WTC11 (cell line): ENCODE data around the gene CLASP1. TPM values are rescaled to one million over a fixed set of nuclear protein-coding genes. Genes with fewer than 3 reads are reported as not detected.

Source experiments
- ATAC-seq: fragments of 200-7000 bp; cut with Tn5 transposase; 2 replicates; pipeline ENCODE4 v1.10.0; 2021; ENCODE audit warnings: mild to moderate bottlenecking, moderate library complexity
- CTCF ChIA-PET: fragments of 300-600 bp; sonication (Branson Sonifier 250); formaldehyde crosslinking; loops from one replicate; lab custom pipeline; 2021; ENCODE audit warnings: antibody characterized with exemption; lab: Charles Lee
- POLR2A ChIA-PET: fragments of 350-600 bp; sonication (Branson Sonifier 250); formaldehyde crosslinking; loops from one replicate; lab custom pipeline; 2021; ENCODE audit warnings: antibody characterized with exemption; lab: Charles Lee
- DNase-seq: peaks from one replicate; pipeline ENCODE4 v3.0.0; 2021; ENCODE audit warnings: low spot score
- H3K27ac Mint-ChIP-seq: 2 replicates; pipeline ENCODE4 v1.8.0; 2021; ENCODE audit warnings: mixed read lengths
- H3K27me3 Mint-ChIP-seq: 2 replicates; pipeline ENCODE4 v1.8.0; 2021; ENCODE audit warnings: low read depth, mild to moderate bottlenecking, moderate library complexity, mixed read lengths
- H3K36me3 Mint-ChIP-seq: 2 replicates; pipeline ENCODE4 v1.8.0; 2021; ENCODE audit warnings: mixed read lengths
- H3K4me1 Mint-ChIP-seq: 2 replicates; pipeline ENCODE4 v1.8.0; 2022; ENCODE audit warnings: mixed read lengths
- H3K4me3 Mint-ChIP-seq: 2 replicates; pipeline ENCODE4 v1.8.0; 2021; ENCODE audit warnings: mild to moderate bottlenecking, moderate library complexity, mixed read lengths
- H3K9me3 Mint-ChIP-seq: 2 replicates; pipeline ENCODE4 v1.8.0; 2021; ENCODE audit warnings: mixed read lengths
- CREM ChIP-seq: sonication (generic); formaldehyde crosslinking; IDR thresholded peaks from 2 replicates; pipeline ENCODE4 v1.8.1; 2022; ENCODE audit warnings: mild to moderate bottlenecking, missing genetic modification reagents, moderate library complexity
- ELF4 ChIP-seq: sonication (generic); formaldehyde crosslinking; IDR thresholded peaks from 2 replicates; pipeline ENCODE4 v1.8.1; 2022; ENCODE audit warnings: low read depth, mild to moderate bottlenecking, moderate library complexity, missing genetic modification reagents
- EMX1 ChIP-seq: fragments of 250-450 bp; sonication (Bioruptor Pico); IDR thresholded peaks from 2 replicates; pipeline ENCODE4 v1.8.0; 2021; ENCODE audit warnings: mild to moderate bottlenecking
- ESRRA ChIP-seq: sonication (generic); formaldehyde crosslinking; IDR thresholded peaks from 2 replicates; pipeline ENCODE4 v1.8.1; 2022; ENCODE audit warnings: mild to moderate bottlenecking, missing genetic modification reagents, borderline replicate concordance
- JUN ChIP-seq: sonication (generic); formaldehyde crosslinking; IDR thresholded peaks from 2 replicates; pipeline ENCODE4 v1.8.0; 2023; ENCODE audit warnings: mild to moderate bottlenecking, missing genetic modification reagents
- KAT7 ChIP-seq: sonication (generic); formaldehyde crosslinking; IDR thresholded peaks from 2 replicates; pipeline ENCODE4 v1.8.1; 2023; ENCODE audit warnings: missing genetic modification reagents, mild to moderate bottlenecking, borderline replicate concordance
- MXD4 ChIP-seq: fragments of 250-450 bp; sonication (Bioruptor Pico); IDR thresholded peaks from 2 replicates; pipeline ENCODE4 v1.8.0; 2021; ENCODE audit warnings: mild to moderate bottlenecking, moderate library complexity, borderline replicate concordance
- NFATC4 ChIP-seq: fragments of 250-450 bp; sonication (Bioruptor Pico); IDR thresholded peaks from 2 replicates; pipeline ENCODE4 v1.9.0; 2021; ENCODE audit warnings: mild to moderate bottlenecking
- PREB ChIP-seq: sonication (generic); formaldehyde crosslinking; IDR thresholded peaks from 2 replicates; pipeline ENCODE4 v1.8.1; 2022; ENCODE audit warnings: mild to moderate bottlenecking, missing genetic modification reagents, moderate library complexity, borderline replicate concordance
- PRRX2 ChIP-seq: fragments of 250-450 bp; sonication (Bioruptor Pico); IDR thresholded peaks from 2 replicates; pipeline ENCODE4 v1.8.0; 2021; ENCODE audit warnings: mild to moderate bottlenecking
- RORB ChIP-seq: fragments of 250-450 bp; sonication (Bioruptor Pico); IDR thresholded peaks from 2 replicates; pipeline ENCODE4 v1.9.0; 2021; ENCODE audit warnings: mild to moderate bottlenecking
- SMAD3 ChIP-seq: sonication (generic); formaldehyde crosslinking; IDR thresholded peaks from 2 replicates; pipeline ENCODE4 v1.8.0; 2022; ENCODE audit warnings: missing genetic modification reagents, mild to moderate bottlenecking, borderline replicate concordance
- SOX15 ChIP-seq: fragments of 250-450 bp; sonication (Bioruptor Pico); IDR thresholded peaks from 2 replicates; pipeline ENCODE4 v1.9.0; 2021; ENCODE audit warnings: mild to moderate bottlenecking
- SP1 ChIP-seq: sonication (generic); formaldehyde crosslinking; conservative IDR thresholded peaks from 2 replicates; pipeline ENCODE4 v1.8.1; 2022; ENCODE audit warnings: missing genetic modification reagents
- TEAD4 ChIP-seq: sonication (generic); formaldehyde crosslinking; IDR thresholded peaks from 2 replicates; pipeline ENCODE4 v1.8.0; 2022; ENCODE audit warnings: mild to moderate bottlenecking, missing genetic modification reagents
- TP53 ChIP-seq: sonication (generic); formaldehyde crosslinking; IDR thresholded peaks from 2 replicates; pipeline ENCODE4 v1.8.1; 2023; ENCODE audit warnings: mild to moderate bottlenecking, missing genetic modification reagents
- USF1 ChIP-seq: sonication (generic); formaldehyde crosslinking; IDR thresholded peaks from 2 replicates; pipeline ENCODE4 v1.8.0; 2022; ENCODE audit warnings: mild to moderate bottlenecking, missing genetic modification reagents
- ZNF138 ChIP-seq: sonication (generic); formaldehyde crosslinking; conservative IDR thresholded peaks from 2 replicates; pipeline ENCODE4 v1.8.1; 2022; ENCODE audit warnings: mild to moderate bottlenecking, moderate library complexity, missing genetic modification reagents
- ZNF219 ChIP-seq: sonication (generic); formaldehyde crosslinking; IDR thresholded peaks from 2 replicates; pipeline ENCODE4 v1.8.0; 2023; ENCODE audit warnings: missing genetic modification reagents, mild to moderate bottlenecking, borderline replicate concordance
- ZNF232 ChIP-seq: sonication (generic); formaldehyde crosslinking; IDR thresholded peaks from 2 replicates; pipeline ENCODE4 v1.8.0; 2022; ENCODE audit warnings: mild to moderate bottlenecking, missing genetic modification reagents
- ZNF423 ChIP-seq: fragments of 250-450 bp; sonication (Bioruptor Pico); IDR thresholded peaks from 2 replicates; pipeline ENCODE4 v2.1.2; 2022; ENCODE audit warnings: mild to moderate bottlenecking, moderate library complexity
- total RNA-seq: library from RNA; stranded (reverse); gene quantifications from 3 replicates; pipeline ENCODE4 v1.2.3, GENCODE V29; 2021
- TF ChIP-seq, protein P1 (sequence below): sonication (generic); formaldehyde crosslinking; IDR thresholded peaks from 2 replicates; pipeline ENCODE4 v1.8.0; 2022; ENCODE audit warnings: mild to moderate bottlenecking, missing genetic modification reagents
- TF ChIP-seq, protein P2 (sequence below): sonication (generic); formaldehyde crosslinking; IDR thresholded peaks from 2 replicates; pipeline ENCODE4 v1.8.0; 2023; ENCODE audit warnings: mild to moderate bottlenecking, missing genetic modification reagents
- TF ChIP-seq, protein P3 (sequence below): sonication (generic); formaldehyde crosslinking; conservative IDR thresholded peaks from 2 replicates; pipeline ENCODE4 v1.8.1; 2023; ENCODE audit warnings: mild to moderate bottlenecking, low read depth, missing genetic modification reagents, moderate library complexity

CLASP1 gene
- total RNA-seq, 1 experiment from 2014 or later: 50.0 TPM

- no peak for TF ChIP-seq ZNF423 (CRISPR knock-in tag)
- TF ChIP-seq KAT7 (CRISPR knock-in tag): no peak
- no peak for TF ChIP-seq ZNF232 (CRISPR knock-in tag)
- no peak for TF ChIP-seq MXD4 (CRISPR knock-in tag)
- TF ChIP-seq, protein P1, sequence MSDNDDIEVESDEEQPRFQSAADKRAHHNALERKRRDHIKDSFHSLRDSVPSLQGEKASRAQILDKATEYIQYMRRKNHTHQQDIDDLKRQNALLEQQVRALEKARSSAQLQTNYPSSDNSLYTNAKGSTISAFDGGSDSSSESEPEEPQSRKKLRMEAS (CRISPR knock-in tag): no peak
- no peak for TF ChIP-seq RORB (CRISPR knock-in tag)
- no peak for TF ChIP-seq SOX15 (CRISPR knock-in tag)
- no peak for TF ChIP-seq ELF4 (CRISPR knock-in tag)
- TF ChIP-seq PRRX2 (CRISPR knock-in tag): no peak
- TF ChIP-seq JUN: no peak
- no peak for TF ChIP-seq TP53
- TF ChIP-seq SP1: no peak
- no peak for TF ChIP-seq SMAD3
- TF ChIP-seq, protein P2, sequence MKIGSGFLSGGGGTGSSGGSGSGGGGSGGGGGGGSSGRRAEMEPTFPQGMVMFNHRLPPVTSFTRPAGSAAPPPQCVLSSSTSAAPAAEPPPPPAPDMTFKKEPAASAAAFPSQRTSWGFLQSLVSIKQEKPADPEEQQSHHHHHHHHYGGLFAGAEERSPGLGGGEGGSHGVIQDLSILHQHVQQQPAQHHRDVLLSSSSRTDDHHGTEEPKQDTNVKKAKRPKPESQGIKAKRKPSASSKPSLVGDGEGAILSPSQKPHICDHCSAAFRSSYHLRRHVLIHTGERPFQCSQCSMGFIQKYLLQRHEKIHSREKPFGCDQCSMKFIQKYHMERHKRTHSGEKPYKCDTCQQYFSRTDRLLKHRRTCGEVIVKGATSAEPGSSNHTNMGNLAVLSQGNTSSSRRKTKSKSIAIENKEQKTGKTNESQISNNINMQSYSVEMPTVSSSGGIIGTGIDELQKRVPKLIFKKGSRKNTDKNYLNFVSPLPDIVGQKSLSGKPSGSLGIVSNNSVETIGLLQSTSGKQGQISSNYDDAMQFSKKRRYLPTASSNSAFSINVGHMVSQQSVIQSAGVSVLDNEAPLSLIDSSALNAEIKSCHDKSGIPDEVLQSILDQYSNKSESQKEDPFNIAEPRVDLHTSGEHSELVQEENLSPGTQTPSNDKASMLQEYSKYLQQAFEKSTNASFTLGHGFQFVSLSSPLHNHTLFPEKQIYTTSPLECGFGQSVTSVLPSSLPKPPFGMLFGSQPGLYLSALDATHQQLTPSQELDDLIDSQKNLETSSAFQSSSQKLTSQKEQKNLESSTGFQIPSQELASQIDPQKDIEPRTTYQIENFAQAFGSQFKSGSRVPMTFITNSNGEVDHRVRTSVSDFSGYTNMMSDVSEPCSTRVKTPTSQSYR: no peak
- TF ChIP-seq USF1: no peak
- TF ChIP-seq PREB (CRISPR knock-in tag): no peak
- no peak for TF ChIP-seq ESRRA (CRISPR knock-in tag)
- TF ChIP-seq, all 79 proteins: peak for 0
- peaks cover 53% of the 10 kb centered on the region for H3K36me3 Mint-ChIP-seq
- no peaks in the 10 kb centered on the region for H3K4me1 Mint-ChIP-seq
- no peaks in the 10 kb centered on the region for H3K9me3 Mint-ChIP-seq
- DNase-seq (no peak), ATAC-seq (no peak)
- H3K27ac Mint-ChIP-seq: peak overlapping the region; percentile 10; the same call in 1 of the 2 replicates
- CTCF ChIA-PET: interaction anchor here (0.6 to 1.2 kb wide), 2 partner anchors 215 to 263 kb away, joined by 3 to 4 read pairs; no protein-coding TSS in a partner anchor
- H3K4me3 Mint-ChIP-seq: no peak overlapping the region
- H3K27me3 Mint-ChIP-seq: no peaks in the 10 kb centered on the region
- POLR2A ChIA-PET: no interaction called here
Observed at GRCh38 chr2:121343191-121343590, 306.1 kb downstream of the CLASP1 start.

DNA sequence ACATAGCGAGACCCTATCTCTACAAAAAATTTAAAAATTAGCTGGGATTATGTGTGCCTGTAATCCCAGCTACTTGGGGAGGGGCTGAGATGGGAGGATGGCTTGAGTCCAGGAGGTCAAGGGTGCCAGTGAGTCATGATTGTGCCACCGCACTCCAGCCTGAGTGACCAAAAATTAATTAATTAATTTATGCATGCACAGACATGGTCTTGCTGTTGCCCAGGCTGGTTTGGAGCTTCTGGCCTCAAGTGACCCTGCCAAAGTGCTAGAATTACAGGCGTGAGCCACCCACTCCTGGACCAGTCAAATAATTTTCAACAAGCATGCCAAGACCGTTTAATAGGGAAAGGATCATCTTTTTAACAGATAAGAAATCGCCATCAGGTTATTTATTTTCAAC, 306.5 kb downstream of the CLASP1 start:
- no peak for TF ChIP-seq ZNF219 (CRISPR knock-in tag)
- no peak for TF ChIP-seq RORB (CRISPR knock-in tag)
- no peak for TF ChIP-seq NFATC4
- TF ChIP-seq CREM (CRISPR knock-in tag): no peak
- TF ChIP-seq, protein P3, sequence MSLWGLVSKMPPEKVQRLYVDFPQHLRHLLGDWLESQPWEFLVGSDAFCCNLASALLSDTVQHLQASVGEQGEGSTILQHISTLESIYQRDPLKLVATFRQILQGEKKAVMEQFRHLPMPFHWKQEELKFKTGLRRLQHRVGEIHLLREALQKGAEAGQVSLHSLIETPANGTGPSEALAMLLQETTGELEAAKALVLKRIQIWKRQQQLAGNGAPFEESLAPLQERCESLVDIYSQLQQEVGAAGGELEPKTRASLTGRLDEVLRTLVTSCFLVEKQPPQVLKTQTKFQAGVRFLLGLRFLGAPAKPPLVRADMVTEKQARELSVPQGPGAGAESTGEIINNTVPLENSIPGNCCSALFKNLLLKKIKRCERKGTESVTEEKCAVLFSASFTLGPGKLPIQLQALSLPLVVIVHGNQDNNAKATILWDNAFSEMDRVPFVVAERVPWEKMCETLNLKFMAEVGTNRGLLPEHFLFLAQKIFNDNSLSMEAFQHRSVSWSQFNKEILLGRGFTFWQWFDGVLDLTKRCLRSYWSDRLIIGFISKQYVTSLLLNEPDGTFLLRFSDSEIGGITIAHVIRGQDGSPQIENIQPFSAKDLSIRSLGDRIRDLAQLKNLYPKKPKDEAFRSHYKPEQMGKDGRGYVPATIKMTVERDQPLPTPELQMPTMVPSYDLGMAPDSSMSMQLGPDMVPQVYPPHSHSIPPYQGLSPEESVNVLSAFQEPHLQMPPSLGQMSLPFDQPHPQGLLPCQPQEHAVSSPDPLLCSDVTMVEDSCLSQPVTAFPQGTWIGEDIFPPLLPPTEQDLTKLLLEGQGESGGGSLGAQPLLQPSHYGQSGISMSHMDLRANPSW (CRISPR knock-in tag): no peak
- no peak for TF ChIP-seq EMX1 (CRISPR knock-in tag)
- no peak for TF ChIP-seq ZNF138 (CRISPR knock-in tag)
- no peak for TF ChIP-seq TEAD4 (CRISPR knock-in tag)
- peaks cover 49% of the 10 kb centered on the region for H3K36me3 Mint-ChIP-seq
- no peak for ATAC-seq
- H3K4me3 Mint-ChIP-seq: no peak overlapping the region
- no peaks in the 10 kb centered on the region for H3K4me1 Mint-ChIP-seq
- H3K9me3 Mint-ChIP-seq: no peaks in the 10 kb centered on the region
- ChIA-PET POLR2A (no interaction called here), CTCF (interaction anchor here (1.2 kb wide), 1 partner anchor 214 kb away, joined by 4 read pairs; no protein-coding TSS in a partner anchor)
- no peaks in the 10 kb centered on the region for H3K27me3 Mint-ChIP-seq
- H3K27ac Mint-ChIP-seq: no peak overlapping the region
- no peak for DNase-seq
